ENCODE data around the gene KIF24.

DNA sequence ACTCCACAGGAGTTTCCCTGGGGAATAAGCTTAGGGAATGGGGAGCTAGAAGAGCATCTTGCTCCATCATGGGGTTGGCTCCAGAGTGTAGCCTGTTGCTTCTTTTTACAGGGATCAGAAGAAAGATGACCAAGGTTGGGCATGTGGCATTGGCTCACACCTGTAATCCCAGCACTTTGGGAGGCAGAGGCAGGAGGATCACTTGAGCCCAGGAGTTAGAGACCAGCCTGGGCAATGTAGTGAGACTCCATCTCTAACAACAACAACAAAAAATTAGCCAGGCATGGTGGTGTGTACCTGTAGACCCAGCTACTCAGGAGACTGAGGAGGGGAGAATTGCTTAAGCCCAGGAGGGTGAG lies 18.7 kb upstream of the KIF24 start:
- TF ChIP-seq, protein P1, sequence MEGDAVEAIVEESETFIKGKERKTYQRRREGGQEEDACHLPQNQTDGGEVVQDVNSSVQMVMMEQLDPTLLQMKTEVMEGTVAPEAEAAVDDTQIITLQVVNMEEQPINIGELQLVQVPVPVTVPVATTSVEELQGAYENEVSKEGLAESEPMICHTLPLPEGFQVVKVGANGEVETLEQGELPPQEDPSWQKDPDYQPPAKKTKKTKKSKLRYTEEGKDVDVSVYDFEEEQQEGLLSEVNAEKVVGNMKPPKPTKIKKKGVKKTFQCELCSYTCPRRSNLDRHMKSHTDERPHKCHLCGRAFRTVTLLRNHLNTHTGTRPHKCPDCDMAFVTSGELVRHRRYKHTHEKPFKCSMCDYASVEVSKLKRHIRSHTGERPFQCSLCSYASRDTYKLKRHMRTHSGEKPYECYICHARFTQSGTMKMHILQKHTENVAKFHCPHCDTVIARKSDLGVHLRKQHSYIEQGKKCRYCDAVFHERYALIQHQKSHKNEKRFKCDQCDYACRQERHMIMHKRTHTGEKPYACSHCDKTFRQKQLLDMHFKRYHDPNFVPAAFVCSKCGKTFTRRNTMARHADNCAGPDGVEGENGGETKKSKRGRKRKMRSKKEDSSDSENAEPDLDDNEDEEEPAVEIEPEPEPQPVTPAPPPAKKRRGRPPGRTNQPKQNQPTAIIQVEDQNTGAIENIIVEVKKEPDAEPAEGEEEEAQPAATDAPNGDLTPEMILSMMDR (IDR thresholded peaks at IDR 0.05) = no peak
- no peak for TF ChIP-seq POLR2A (IDR thresholded peaks at IDR 0.05)
- no peak for TF ChIP-seq POLR2AphosphoS5 (IDR thresholded peaks at IDR 0.05)

All from transverse colon (tissue), 4 donors.